K562 (cell line): ENCODE measurements around the gene SAMD15. TPM values are rescaled to one million over a fixed set of nuclear protein-coding genes. Genes with fewer than 3 reads are reported as not detected.
A peak's percentile ranks its signal among the peaks of the same experiment; 100 is the strongest.

Source experiments
- CBFA2T3 ChIP-seq: fragments of 450-650 bp; IDR thresholded peaks from 2 replicates; pipeline ENCODE4 v1.6.1; 2017
- CREM ChIP-seq: IDR thresholded peaks from 2 replicates; pipeline ENCODE4 v1.6.1; 2014; ENCODE audit warnings: antibody characterized with exemption, low read depth
- EWSR1 ChIP-seq: fragments of 450-650 bp; IDR thresholded peaks from 2 replicates; pipeline ENCODE4 v1.6.1; 2018; ENCODE audit warnings: borderline replicate concordance, mild to moderate bottlenecking, low read depth, moderate library complexity; ENCODE audit not compliant: partially characterized antibody
- HMBOX1 ChIP-seq: sonication (generic); IDR thresholded peaks from 2 replicates; pipeline ENCODE4 v1.6.1; 2016
- MCM5 ChIP-seq: fragments of 450-650 bp; IDR thresholded peaks from 2 replicates; pipeline ENCODE4 v1.6.1; 2016; ENCODE audit warnings: low read depth
- MEIS2 ChIP-seq: fragments of 450-650 bp; IDR thresholded peaks from 2 replicates; pipeline ENCODE4 v1.6.1; 2014; ENCODE audit warnings: mild to moderate bottlenecking; ENCODE audit not compliant: partially characterized antibody
- NFATC3 ChIP-seq: fragments of 450-650 bp; IDR thresholded peaks from 2 replicates; pipeline ENCODE4 v1.6.1; 2017; ENCODE audit warnings: mild to moderate bottlenecking
- NR3C1 ChIP-seq: sonication (generic); formaldehyde crosslinking; IDR thresholded peaks from 2 replicates; pipeline ENCODE4 v1.8.1; 2022; ENCODE audit warnings: missing genetic modification reagents
- PHB ChIP-seq: fragments of 250-450 bp; sonication (Bioruptor Pico); IDR thresholded peaks from 2 replicates; pipeline ENCODE4 v1.5.0; 2021
- PRDM10 ChIP-seq: fragments of 450-650 bp; IDR thresholded peaks from 2 replicates; pipeline ENCODE4 v1.6.1; 2018; ENCODE audit not compliant: partially characterized antibody
- PTBP1 ChIP-seq: fragments of 200-400 bp; formaldehyde crosslinking; IDR thresholded peaks from 2 replicates; pipeline ENCODE4 v1.6.1; 2017; ENCODE audit warnings: low read depth, low read length
- RB1 ChIP-seq: fragments of 450-650 bp; IDR thresholded peaks from 2 replicates; pipeline ENCODE4 v1.6.1; 2017; ENCODE audit warnings: low read depth, mild to moderate bottlenecking
- RBM25 ChIP-seq: fragments of 200-400 bp; formaldehyde crosslinking; IDR thresholded peaks from 2 replicates; pipeline ENCODE4 v1.6.1; 2018; ENCODE audit warnings: low read length, low read depth, moderate library complexity; ENCODE audit not compliant: severe bottlenecking
- YY1 ChIP-seq, 3 experiments: IDR thresholded peaks; 2 replicates each; pipeline ENCODE4 v1.6.1; 2011; ENCODE audit warnings: low read length in 2 of 3, mild to moderate bottlenecking in 2 of 3, moderate library complexity in 2 of 3, borderline replicate concordance in 1 of 3, control low read depth in 1 of 3, low read depth in 1 of 3; ENCODE audit not compliant: insufficient read depth in 3 of 3, insufficient replicate concordance in 2 of 3, control insufficient read depth in 1 of 3, insufficient read length in 1 of 3; ENCODE audit errors: extremely low read depth in 1 of 3
- ZC3H8 ChIP-seq: fragments of 450-650 bp; IDR thresholded peaks from 2 replicates; pipeline ENCODE4 v1.6.1; 2017
- ZNF124 ChIP-seq: sonication (generic); formaldehyde crosslinking; IDR thresholded peaks from 2 replicates; pipeline ENCODE4 v1.8.1; 2022; ENCODE audit warnings: missing genetic modification reagents
- ZNF717 ChIP-seq: fragments of 250-450 bp; sonication (Bioruptor Pico); IDR thresholded peaks from 2 replicates; pipeline ENCODE4 v1.5.0; 2021
- polyA plus RNA-seq, 8 experiments: library from polyadenylated mRNA; depleted of rRNA in 4 of 8; stranded (reverse) in 5 of 8; unstranded in 3 of 8; fragments of >200 nt; fragmentation: Nextera tagmentation in 2 of 8; fragmentation: Illumina TruSeq in 1 of 8; extraction: Ambion mirVana in 2 of 8; extraction: Trizol in 1 of 8; gene quantifications; 2 replicates each; pipeline versions ENCODE4 v1.2.1 to v1.2.3, GENCODE V29; 2011 to 2014; ENCODE audit warnings: inconsistent platforms in 1 of 8, missing spikeins in 1 of 8
- total RNA-seq, 7 experiments: library from RNA; depleted of rRNA in 6 of 7; stranded (reverse); fragments of >200 nt in 6 of 7; fragmentation: Illumina TruSeq in 2 of 7; extraction: Trizol in 2 of 7; gene quantifications; 2 replicates each; pipeline versions ENCODE4 v1.2.1 to v1.2.3, GENCODE V29; 2011 to 2021; ENCODE audit warnings: low replicate concordance in 1 of 7

SAMD15 gene
- total and polyA plus RNA-seq, 9 of the 15 experiments (the other 6 are each of a cell fraction or from before 2014, with no cell fraction given), result 0.18 to 0.54 (median 0.25) TPM

DNA sequence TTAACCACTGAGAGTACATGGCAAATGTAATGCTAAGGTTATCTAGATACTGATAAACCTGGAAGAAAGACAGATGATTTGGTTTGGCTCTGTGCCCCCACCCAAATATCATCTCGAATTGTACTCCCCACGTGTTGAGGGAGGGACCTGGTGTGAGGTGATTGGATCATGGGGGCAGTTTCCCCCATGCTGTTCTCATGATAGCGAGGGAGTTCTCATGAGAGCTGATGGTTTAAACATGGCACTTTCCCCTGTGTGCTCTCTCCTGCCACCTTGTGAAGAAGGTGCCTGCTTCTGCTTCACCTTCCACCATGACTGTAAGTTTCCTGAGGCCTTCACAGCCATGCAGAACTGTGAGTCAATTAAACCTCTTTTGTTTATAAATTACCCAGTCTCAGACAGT, 32.0 kb downstream of the SAMD15 start (continued):
- TF ChIP-seq PRDM10, result peak; percentile 7
- TF ChIP-seq EWSR1, result no peak
- no peak for TF ChIP-seq NFATC3
- TF ChIP-seq PTBP1, result no peak
- TF ChIP-seq CBFA2T3, result peak; percentile 61
- TF ChIP-seq CREM, result no peak
- no peak for TF ChIP-seq MCM5
- TF ChIP-seq YY1 (IDR thresholded peaks at IDR 0.05; ENCODE audit: borderline replicate concordance in 1 of 3, control insufficient read depth in 1 of 3, extremely low read depth in 1 of 3, insufficient read depth in 3 of 3, insufficient read length in 1 of 3, insufficient replicate concordance in 2 of 3, low read depth in 1 of 3, low read length in 2 of 3), result peak in 1 of 3 experiments; percentile 59
- TF ChIP-seq RBM25, result no peak
- peak; percentile 3 for TF ChIP-seq MEIS2
- no peak for TF ChIP-seq NR3C1 (CRISPR knock-in tag)
- no peak for TF ChIP-seq ZNF124 (CRISPR knock-in tag)
- TF ChIP-seq PHB, result no peak
- no peak for TF ChIP-seq ZNF717 (CRISPR knock-in tag)
- no peak for TF ChIP-seq RB1
- peak; percentile 34; the same call in 1 of the 2 replicates for TF ChIP-seq HMBOX1
- no peak for TF ChIP-seq ZC3H8
